PC-3 (cell line): Measurements from ENCODE around the gene MRPS11. TPM values are rescaled to one million over a fixed set of nuclear protein-coding genes. Genes with fewer than 3 reads are reported as not detected.

ENCODE experiments used
- ATAC-seq: fragments of 200-7000 bp; cut with Tn5 transposase; 2 replicates; pipeline ENCODE4 v1.9.1; 2020; ENCODE audit warnings: mild to moderate bottlenecking, moderate library complexity
- BruUV-seq: library from RNA; stranded (reverse); fragments of 400-500 nt; replicated peaks from 2 replicates; lab custom pipeline; 2021; lab: Mats Ljungman, UMichigan
- CTCF ChIA-PET: fragments of 300-600 bp; sonication (Branson Sonifier 250); formaldehyde crosslinking; loops from one replicate; lab custom pipeline; 2022; ENCODE audit warnings: antibody characterized with exemption; lab: Charles Lee
- POLR2A ChIA-PET: fragments of 300-600 bp; sonication (Branson Sonifier 250); formaldehyde crosslinking; loops from one replicate; lab custom pipeline; 2022; ENCODE audit warnings: antibody characterized with exemption; ENCODE audit not compliant: unreplicated experiment; lab: Charles Lee
- DNase-seq: peaks from one replicate; pipeline ENCODE4 v3.0.0-alpha.2; 2015
- H2AFZ ChIP-seq: fragments of 300-600 bp; sonication (generic); 2 replicates; pipeline ENCODE4 v1.6.0; 2016; ENCODE audit warnings: antibody characterized with exemption, low read length
- H3F3A ChIP-seq: fragments of 300-600 bp; sonication (generic); one replicate; pipeline ENCODE4 v1.6.0; 2017; ENCODE audit warnings: antibody characterized with exemption, low read length, control low read depth, mild to moderate bottlenecking; ENCODE audit not compliant: unreplicated experiment
- H3K27ac ChIP-seq: fragments of 300-600 bp; sonication (generic); 2 replicates; pipeline ENCODE4 v1.5.1; 2016; ENCODE audit warnings: mild to moderate bottlenecking, low read length
- H3K27me3 ChIP-seq: fragments of 300-600 bp; sonication (generic); 2 replicates; pipeline ENCODE4 v1.6.1; 2016; ENCODE audit warnings: low read length, mixed read lengths
- H3K36me3 ChIP-seq: fragments of 300-600 bp; sonication (generic); 2 replicates; pipeline ENCODE4 v1.6.1; 2016; ENCODE audit warnings: low read depth, mixed run types, low read length, mixed read lengths
- H3K4me1 ChIP-seq: fragments of 300-600 bp; sonication (generic); 2 replicates; pipeline ENCODE4 v1.5.1; 2016; ENCODE audit warnings: low read length; ENCODE audit not compliant: insufficient read depth
- H3K4me2 ChIP-seq: fragments of 300-600 bp; sonication (generic); 2 replicates; pipeline ENCODE4 v1.6.0; 2016; ENCODE audit warnings: low read length
- H3K4me3 ChIP-seq: fragments of 300-600 bp; sonication (generic); 2 replicates; pipeline ENCODE4 v1.5.1; 2016; ENCODE audit warnings: mild to moderate bottlenecking, low read length, mixed read lengths
- H3K79me2 ChIP-seq: fragments of 300-600 bp; sonication (generic); 2 replicates; pipeline ENCODE4 v1.6.1; 2017; ENCODE audit warnings: low read length, mixed read lengths
- H3K9ac ChIP-seq: fragments of 300-600 bp; sonication (generic); 2 replicates; pipeline ENCODE4 v1.6.0; 2016; ENCODE audit warnings: mild to moderate bottlenecking, low read length
- H3K9me2 ChIP-seq: fragments of 300-600 bp; sonication (generic); replicated peaks from 2 replicates; pipeline ENCODE4 v1.6.1; 2016; ENCODE audit warnings: mixed run types, low read length, mixed read lengths
- H3K9me3 ChIP-seq: fragments of 300-600 bp; sonication (generic); 2 replicates; pipeline ENCODE4 v1.6.1; 2016; ENCODE audit warnings: low read length, mixed read lengths
- H4K20me1 ChIP-seq: fragments of 300-600 bp; sonication (generic); 2 replicates; pipeline ENCODE4 v1.6.1; 2016; ENCODE audit warnings: low read length, mixed read lengths
- CTCF ChIP-seq: fragments of 300-600 bp; sonication (generic); conservative IDR thresholded peaks from 2 replicates; pipeline ENCODE4 v1.5.1; 2017; ENCODE audit warnings: antibody characterized with exemption, low read depth, mild to moderate bottlenecking, low read length
- EZH2 ChIP-seq: fragments of 300-600 bp; sonication (generic); IDR thresholded peaks from one replicate; pipeline ENCODE4 v1.6.1; 2017; ENCODE audit warnings: antibody characterized with exemption, mild to moderate bottlenecking, low read length; ENCODE audit not compliant: unreplicated experiment
- EZH2phosphoT487 ChIP-seq: fragments of 300-600 bp; sonication (generic); IDR thresholded peaks from 2 replicates; pipeline ENCODE4 v1.6.1; 2018; ENCODE audit warnings: mild to moderate bottlenecking, antibody characterized with exemption, low read length, borderline replicate concordance
- intact Hi-C: fragments of 100-400 bp; cut with micrococcal nuclease; formaldehyde crosslinking; loops from 2 replicates; pipeline ENCODE4 v1.9.0; 2023
- total RNA-seq: library from RNA; depleted of rRNA; stranded (reverse); fragments of >200 nt; gene quantifications from 2 replicates; pipeline ENCODE4 v1.2.3, GENCODE V29; 2014

Gene MRPS11
- total RNA-seq, 1 experiment from 2014 or later: 92.7 TPM

- ATAC-seq (no peak), DNase-seq (no peak)
- Histone ChIP-seq H4K20me1 (no peaks in the 10 kb centered on the region), H3K4me3 (no peak overlapping the region), H3K9me3 (no peaks in the 10 kb centered on the region), H3K27me3 (peaks cover 57% of the 10 kb centered on the region), H3K36me3 (no peaks in the 10 kb centered on the region), H3K79me2 (no peaks in the 10 kb centered on the region), H3K4me2 (no peak overlapping the region), H2AFZ (no peak overlapping the region), H3K27ac (no peak overlapping the region), H3K9ac (no peak overlapping the region), H3F3A (no peaks in the 10 kb centered on the region), H3K9me2 (no peaks in the 10 kb centered on the region), H3K4me1 (no peaks in the 10 kb centered on the region)
- BruUV-seq: no TSS peak
- TF ChIP-seq EZH2phosphoT487 (no peak), EZH2 (no peak), CTCF (no peak)
- intact Hi-C loops: no loop called here
- ChIA-PET CTCF (no interaction called here), POLR2A (no interaction called here)
Measured at GRCh38 chr15:88428805-88429605, 38.5 kb upstream of the MRPS11 start.

- no peak overlapping the region for H3K27ac ChIP-seq
- DNase-seq (no peak), ATAC-seq (no peak)
- no peaks in the 10 kb centered on the region for H3K36me3 ChIP-seq
- no peak overlapping the region for H3K9ac ChIP-seq
- H3K4me1 ChIP-seq: no peaks in the 10 kb centered on the region
- H2AFZ ChIP-seq: no peak overlapping the region
- POLR2A ChIA-PET: no interaction called here
- TF ChIP-seq EZH2 (no peak), EZH2phosphoT487 (no peak), CTCF (no peak)
- intact Hi-C loops: no loop called here
- no peak overlapping the region for H3K4me2 ChIP-seq
- no peaks in the 10 kb centered on the region for H3K9me2 ChIP-seq
- BruUV-seq: no TSS peak
- no peaks in the 10 kb centered on the region for H3K9me3 ChIP-seq
- no peaks in the 10 kb centered on the region for H4K20me1 ChIP-seq
- H3K79me2 ChIP-seq: no peaks in the 10 kb centered on the region
- H3F3A ChIP-seq: no peaks in the 10 kb centered on the region
- no peak overlapping the region for H3K4me3 ChIP-seq
- H3K27me3 ChIP-seq: peaks cover 57% of the 10 kb centered on the region
- CTCF ChIA-PET: no interaction called here
Measured at GRCh38 chr15:88430051-88430450, 37.5 kb upstream of the MRPS11 start.

- Histone ChIP-seq H3K27ac (no peak overlapping the region), H3K4me2 (no peak overlapping the region), H3F3A (no peaks in the 10 kb centered on the region), H3K4me3 (no peak overlapping the region), H3K9ac (no peak overlapping the region), H3K9me3 (no peaks in the 10 kb centered on the region), H3K9me2 (no peaks in the 10 kb centered on the region), H3K4me1 (no peaks in the 10 kb centered on the region), H3K79me2 (no peaks in the 10 kb centered on the region), H3K27me3 (peaks cover 47% of the 10 kb centered on the region), H2AFZ (no peak overlapping the region), H4K20me1 (no peaks in the 10 kb centered on the region), H3K36me3 (no peaks in the 10 kb centered on the region)
- ATAC-seq (no peak), DNase-seq (no peak)
- intact Hi-C loops: no loop called here
- BruUV-seq: no TSS peak
- TF ChIP-seq EZH2: no peak
- no peak for TF ChIP-seq CTCF
- no peak for TF ChIP-seq EZH2phosphoT487
- ChIA-PET CTCF (no interaction called here), POLR2A (no interaction called here)
Measured at GRCh38 chr15:88431441-88431840, 36.1 kb upstream of the MRPS11 start.
